SH-SY5Y (cell line): ENCODE results near the gene GRPEL2.

Experiments used
- GATA2 ChIP-seq: IDR thresholded peaks from 2 replicates; pipeline ENCODE4 v1.6.1; 2011; ENCODE audit warnings: mild to moderate bottlenecking, low read depth, low read length
- GATA3 ChIP-seq: IDR thresholded peaks from 2 replicates; pipeline ENCODE4 v1.6.1; 2011; ENCODE audit warnings: low read depth, mild to moderate bottlenecking, low read length, moderate library complexity

DNA sequence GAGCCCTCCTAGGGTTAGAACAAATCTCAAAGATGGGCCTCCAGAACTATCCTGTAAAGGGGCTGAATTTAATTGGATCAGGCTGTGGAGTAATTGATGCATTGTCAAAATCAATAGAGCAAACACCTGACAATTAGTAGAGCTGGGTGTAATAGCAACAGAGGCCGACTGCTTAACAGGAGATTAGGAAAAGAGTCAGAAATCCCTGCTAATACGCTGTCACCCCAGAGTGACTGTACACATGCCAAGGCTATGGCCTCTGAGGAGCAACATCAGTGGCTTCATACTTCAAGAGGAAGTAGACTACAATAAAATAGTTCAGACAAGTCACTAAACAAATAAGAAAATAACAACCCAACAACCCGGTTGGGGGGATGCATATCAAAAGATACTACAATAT, 18.7 kb upstream of the GRPEL2 start:
- TF ChIP-seq GATA2 (no peak), GATA3 (no peak)
